ENCODE results near the gene CCL3.
"Not testable (repeated sequence)": the region's sequence is repeated elsewhere in the genome, so short reads cannot be mapped to it uniquely, and the experiment has no call there.

CCL3 gene

GRCh38 chr17:36092230-36092629 is 2.3 kb upstream of the CCL3 start:
- no peak overlapping the region for H3K9ac ChIP-seq (ENCODE audit: low read depth, low read length, poor library complexity, severe bottlenecking)
- H3K4me1 ChIP-seq (ENCODE audit: insufficient read depth, low read length, poor library complexity, severe bottlenecking): peaks cover 14% of the 10 kb centered on the region
- no peak overlapping the region for H3K4me2 ChIP-seq (ENCODE audit: low read depth, low read length, poor library complexity, severe bottlenecking)

GRCh38 chr17:36089339-36089865 is 541 bp downstream of the CCL3 start:
- H3K4me2 ChIP-seq (ENCODE audit: low read depth, low read length, poor library complexity, severe bottlenecking): peak overlapping the region; percentile 28
- TF ChIP-seq EZH2phosphoT487 (IDR thresholded peaks at IDR 0.05; ENCODE audit: borderline replicate concordance): no peak
- TF ChIP-seq, protein P1, sequence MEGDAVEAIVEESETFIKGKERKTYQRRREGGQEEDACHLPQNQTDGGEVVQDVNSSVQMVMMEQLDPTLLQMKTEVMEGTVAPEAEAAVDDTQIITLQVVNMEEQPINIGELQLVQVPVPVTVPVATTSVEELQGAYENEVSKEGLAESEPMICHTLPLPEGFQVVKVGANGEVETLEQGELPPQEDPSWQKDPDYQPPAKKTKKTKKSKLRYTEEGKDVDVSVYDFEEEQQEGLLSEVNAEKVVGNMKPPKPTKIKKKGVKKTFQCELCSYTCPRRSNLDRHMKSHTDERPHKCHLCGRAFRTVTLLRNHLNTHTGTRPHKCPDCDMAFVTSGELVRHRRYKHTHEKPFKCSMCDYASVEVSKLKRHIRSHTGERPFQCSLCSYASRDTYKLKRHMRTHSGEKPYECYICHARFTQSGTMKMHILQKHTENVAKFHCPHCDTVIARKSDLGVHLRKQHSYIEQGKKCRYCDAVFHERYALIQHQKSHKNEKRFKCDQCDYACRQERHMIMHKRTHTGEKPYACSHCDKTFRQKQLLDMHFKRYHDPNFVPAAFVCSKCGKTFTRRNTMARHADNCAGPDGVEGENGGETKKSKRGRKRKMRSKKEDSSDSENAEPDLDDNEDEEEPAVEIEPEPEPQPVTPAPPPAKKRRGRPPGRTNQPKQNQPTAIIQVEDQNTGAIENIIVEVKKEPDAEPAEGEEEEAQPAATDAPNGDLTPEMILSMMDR (conservative IDR thresholded peaks at IDR 0.05; ENCODE audit: low read length): no peak
- no peaks in the 10 kb centered on the region for H3K9me2 ChIP-seq (replicated peaks; ENCODE audit: low read depth, low read length)
- no peak overlapping the region for H2AFZ ChIP-seq (ENCODE audit: low read length)
- no peaks in the 10 kb centered on the region for H3K79me2 ChIP-seq (ENCODE audit: insufficient read depth, low read length)
- no peaks in the 10 kb centered on the region for H3K9me3 ChIP-seq (ENCODE audit: insufficient read depth, low read depth, low read length)
- no peak overlapping the region for H3K4me3 ChIP-seq (ENCODE audit: low read length, poor library complexity, severe bottlenecking)
- H3K36me3 ChIP-seq (ENCODE audit: insufficient read depth, low read length): no peaks in the 10 kb centered on the region
- no peaks in the 10 kb centered on the region for H4K20me1 ChIP-seq (ENCODE audit: insufficient read depth, low read length, poor library complexity, severe bottlenecking)
- H3K9ac ChIP-seq (ENCODE audit: low read depth, low read length, poor library complexity, severe bottlenecking): no peak overlapping the region
- H3K27me3 ChIP-seq (ENCODE audit: insufficient read depth, low read length, poor library complexity, severe bottlenecking): no peaks in the 10 kb centered on the region
- no peaks in the 10 kb centered on the region for H3F3A ChIP-seq (ENCODE audit: low read depth)
- peaks cover 6% of the 10 kb centered on the region for H3K4me1 ChIP-seq (ENCODE audit: insufficient read depth, low read length, poor library complexity, severe bottlenecking)

More at GRCh38 chr17:36092230-36092629, 2.3 kb upstream of the CCL3 start:
- TF ChIP-seq EZH2phosphoT487 (IDR thresholded peaks at IDR 0.05; ENCODE audit: borderline replicate concordance): no peak
- TF ChIP-seq, protein P1 (conservative IDR thresholded peaks at IDR 0.05; ENCODE audit: low read length): no peak
- H3K36me3 ChIP-seq (ENCODE audit: insufficient read depth, low read length): no peaks in the 10 kb centered on the region
- H2AFZ ChIP-seq (ENCODE audit: low read length): no peak overlapping the region
- no peaks in the 10 kb centered on the region for H4K20me1 ChIP-seq (ENCODE audit: insufficient read depth, low read length, poor library complexity, severe bottlenecking)
- no peaks in the 10 kb centered on the region for H3K9me3 ChIP-seq (ENCODE audit: insufficient read depth, low read depth, low read length)
- no peaks in the 10 kb centered on the region for H3K9me2 ChIP-seq (replicated peaks; ENCODE audit: low read depth, low read length)
- no peak overlapping the region for H3K4me3 ChIP-seq (ENCODE audit: low read length, poor library complexity, severe bottlenecking)
- H3K79me2 ChIP-seq (ENCODE audit: insufficient read depth, low read length): no peaks in the 10 kb centered on the region
- H3K27me3 ChIP-seq (ENCODE audit: insufficient read depth, low read length, poor library complexity, severe bottlenecking): no peaks in the 10 kb centered on the region
- no peaks in the 10 kb centered on the region for H3F3A ChIP-seq (ENCODE audit: low read depth)

DNA sequence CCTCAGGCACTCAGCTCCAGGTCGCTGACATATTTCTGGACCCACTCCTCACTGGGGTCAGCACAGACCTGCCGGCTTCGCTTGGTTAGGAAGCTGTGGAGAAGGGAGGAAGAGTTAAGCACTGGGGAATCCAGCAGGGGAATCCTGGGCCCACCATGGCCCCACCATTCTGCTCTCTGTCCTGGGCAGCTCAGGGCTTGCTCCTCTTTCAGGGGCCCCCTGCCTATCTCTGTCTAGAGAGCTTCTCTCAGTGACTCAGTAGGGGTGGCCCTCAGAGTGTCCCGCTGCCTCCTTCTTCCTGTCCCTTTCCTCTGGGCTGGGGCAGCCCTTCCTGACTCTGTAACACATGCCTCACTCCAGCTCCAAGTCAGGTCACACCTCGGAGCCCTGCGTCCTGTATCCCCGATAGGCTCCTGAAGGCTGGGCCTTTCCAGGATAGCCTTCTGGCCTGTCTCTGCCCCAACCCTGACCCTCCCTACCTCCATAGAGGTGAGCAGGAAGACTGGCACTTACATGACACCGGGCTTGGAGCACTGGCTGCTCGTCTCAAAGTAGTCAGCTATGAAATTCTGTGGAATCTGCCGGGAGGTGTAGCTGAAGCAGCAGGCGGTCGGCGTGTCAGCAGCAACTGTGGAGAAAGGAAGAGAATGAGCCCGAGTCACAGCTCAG is 1.1 kb downstream of the CCL3 start:
- no peak overlapping the region for H2AFZ ChIP-seq (ENCODE audit: low read length)
- H3K27me3 ChIP-seq (ENCODE audit: insufficient read depth, low read length, poor library complexity, severe bottlenecking): no peaks in the 10 kb centered on the region
- H3K4me1 ChIP-seq (ENCODE audit: insufficient read depth, low read length, poor library complexity, severe bottlenecking): peaks cover 6% of the 10 kb centered on the region
- H3K4me3 ChIP-seq (ENCODE audit: low read length, poor library complexity, severe bottlenecking): no peak overlapping the region
- H3F3A ChIP-seq (ENCODE audit: low read depth): no peaks in the 10 kb centered on the region
- no peaks in the 10 kb centered on the region for H3K36me3 ChIP-seq (ENCODE audit: insufficient read depth, low read length)
- H3K4me2 ChIP-seq (ENCODE audit: low read depth, low read length, poor library complexity, severe bottlenecking): no peak overlapping the region
- H3K9me3 ChIP-seq (ENCODE audit: insufficient read depth, low read depth, low read length): no peaks in the 10 kb centered on the region
- no peak for TF ChIP-seq EZH2phosphoT487 (IDR thresholded peaks at IDR 0.05; ENCODE audit: borderline replicate concordance)
- TF ChIP-seq, protein P1 (conservative IDR thresholded peaks at IDR 0.05; ENCODE audit: low read length): no peak
- H3K79me2 ChIP-seq (ENCODE audit: insufficient read depth, low read length): no peaks in the 10 kb centered on the region
- H3K9ac ChIP-seq (ENCODE audit: low read depth, low read length, poor library complexity, severe bottlenecking): no peak overlapping the region
- no peaks in the 10 kb centered on the region for H4K20me1 ChIP-seq (ENCODE audit: insufficient read depth, low read length, poor library complexity, severe bottlenecking)
- H3K9me2 ChIP-seq (replicated peaks; ENCODE audit: low read depth, low read length): no peaks in the 10 kb centered on the region

GRCh38 chr17:36087897-36088572 is 1.9 kb downstream of the CCL3 start:
- H3K27me3 ChIP-seq (ENCODE audit: insufficient read depth, low read length, poor library complexity, severe bottlenecking); H3K36me3 ChIP-seq (ENCODE audit: insufficient read depth, low read length); H3K4me1 ChIP-seq (ENCODE audit: insufficient read depth, low read length, poor library complexity, severe bottlenecking); H3K9ac ChIP-seq (ENCODE audit: low read depth, low read length, poor library complexity, severe bottlenecking); H3K4me3 ChIP-seq (ENCODE audit: low read length, poor library complexity, severe bottlenecking); H3F3A ChIP-seq (ENCODE audit: low read depth); H3K9me3 ChIP-seq (ENCODE audit: insufficient read depth, low read depth, low read length); H3K4me2 ChIP-seq (ENCODE audit: low read depth, low read length, poor library complexity, severe bottlenecking); H4K20me1 ChIP-seq (ENCODE audit: insufficient read depth, low read length, poor library complexity, severe bottlenecking); H3K79me2 ChIP-seq (ENCODE audit: insufficient read depth, low read length); H3K9me2 ChIP-seq (replicated peaks; ENCODE audit: low read depth, low read length); H2AFZ ChIP-seq (ENCODE audit: low read length): not testable (repeated sequence)

- not testable (repeated sequence) for H3K9me3 ChIP-seq (ENCODE audit: insufficient read depth, low read depth, low read length); H3K4me2 ChIP-seq (ENCODE audit: low read depth, low read length, poor library complexity, severe bottlenecking); H3K36me3 ChIP-seq (ENCODE audit: insufficient read depth, low read length); H3K4me1 ChIP-seq (ENCODE audit: insufficient read depth, low read length, poor library complexity, severe bottlenecking); H3K9ac ChIP-seq (ENCODE audit: low read depth, low read length, poor library complexity, severe bottlenecking); H4K20me1 ChIP-seq (ENCODE audit: insufficient read depth, low read length, poor library complexity, severe bottlenecking); H3F3A ChIP-seq (ENCODE audit: low read depth); H2AFZ ChIP-seq (ENCODE audit: low read length); H3K4me3 ChIP-seq (ENCODE audit: low read length, poor library complexity, severe bottlenecking); H3K27me3 ChIP-seq (ENCODE audit: insufficient read depth, low read length, poor library complexity, severe bottlenecking); H3K9me2 ChIP-seq (replicated peaks; ENCODE audit: low read depth, low read length); H3K79me2 ChIP-seq (ENCODE audit: insufficient read depth, low read length)
These were observed 2.5 kb downstream of the CCL3 start for GRCh38 chr17:36087471-36087870.

All from Loucy (cell line).